ENCODE measurements around the gene SLC26A4. TPM values are rescaled to one million over a fixed set of nuclear protein-coding genes. Genes with fewer than 3 reads are reported as not detected.
A peak's percentile ranks its signal among the peaks of the same experiment; 100 is the strongest.

Gene SLC26A4
- total and polyA plus RNA-seq, 9 of the 15 experiments (the other 6 are each of a cell fraction or from before 2014, with no cell fraction given), result 0.09 to 1.2 (median 0.33) TPM

DNA sequence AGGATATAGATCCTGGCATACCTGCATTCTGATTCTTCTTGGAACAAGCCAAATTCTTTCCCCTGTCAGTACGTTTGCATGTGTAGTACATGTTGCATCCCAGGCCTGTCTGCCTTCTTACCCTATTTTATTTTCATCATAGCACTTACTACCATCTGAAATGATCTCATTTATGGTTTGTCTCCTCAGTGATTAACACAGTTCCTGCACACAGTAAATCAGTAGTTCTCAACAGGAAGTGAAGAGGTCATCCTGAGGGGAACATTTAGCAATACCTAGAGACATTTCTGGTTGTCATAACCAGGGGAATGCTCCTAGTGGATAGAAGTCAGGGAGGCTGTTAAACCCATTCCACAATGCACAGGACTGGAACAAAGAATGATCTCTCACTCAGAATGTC is 38.2 kb upstream of the SLC26A4 start:
- ATAC-seq (peak; percentile 45), DNase-seq (ENCODE audit: extremely low read depth in 1 of 4, low spot score in 3 of 4) (no peak), FAIRE-seq (no peak)
- H3K27me3 ChIP-seq (ENCODE audit: control insufficient read depth in 2 of 2, insufficient read depth in 2 of 2, low read length in 2 of 2), result no peaks in the 10 kb centered on the region
- CTCF ChIA-PET (ENCODE audit: low intra/inter-chr PET ratio), result no interaction called here
- no peak overlapping the region for H3K4me3 ChIP-seq
- no peak overlapping the region for H3K4me2 ChIP-seq (ENCODE audit: insufficient read depth, low read length)
- H3K27ac ChIP-seq (ENCODE audit: extremely low read depth, low read depth, low read length), result no peak overlapping the region
- BruUV-seq (replicated peaks), result no TSS peak
- WGBS (ENCODE audit: insufficient coverage, low coverage, missing lambda C conversion rate), result 54% methylated on average over 1 of the region's 1 CpG
- intact Hi-C loops (cut with micrococcal nuclease) (loop anchor here (10.0 kb wide), 1 partner anchor 252 kb away; no protein-coding TSS in a partner anchor), in situ Hi-C loops (cut with MboI) (no loop called here)
- H2AFZ ChIP-seq (ENCODE audit: low read depth, low read length), result no peak overlapping the region
- no peaks in the 10 kb centered on the region for H3K9me1 ChIP-seq (ENCODE audit: control insufficient read depth, insufficient read depth, low read length)
- no peaks in the 10 kb centered on the region for H3K9me3 ChIP-seq (replicated peaks; ENCODE audit: control insufficient read depth, insufficient read depth, low read depth, low read length)
- TF ChIP-seq ETV1 (tag; conservative IDR thresholded peaks at IDR 0.05; ENCODE audit: low read depth) (peak; percentile 40), CEBPG (CRISPR knock-in tag; IDR thresholded peaks at IDR 0.05) (no peak), CEBPG (tag; conservative IDR thresholded peaks at IDR 0.05 in 1 of 2, IDR thresholded peaks at IDR 0.05 in 1 of 2) (peak; percentile 63 to 68), CEBPB (tag; IDR thresholded peaks at IDR 0.05) (peak; percentile 73), ZNF24 (IDR thresholded peaks at IDR 0.05) (peak; percentile 61; the same call in 1 of the 2 replicates), MCM2 (IDR thresholded peaks at IDR 0.05; ENCODE audit: low read depth) (no peak)
- TF ChIP-seq, protein P1, sequence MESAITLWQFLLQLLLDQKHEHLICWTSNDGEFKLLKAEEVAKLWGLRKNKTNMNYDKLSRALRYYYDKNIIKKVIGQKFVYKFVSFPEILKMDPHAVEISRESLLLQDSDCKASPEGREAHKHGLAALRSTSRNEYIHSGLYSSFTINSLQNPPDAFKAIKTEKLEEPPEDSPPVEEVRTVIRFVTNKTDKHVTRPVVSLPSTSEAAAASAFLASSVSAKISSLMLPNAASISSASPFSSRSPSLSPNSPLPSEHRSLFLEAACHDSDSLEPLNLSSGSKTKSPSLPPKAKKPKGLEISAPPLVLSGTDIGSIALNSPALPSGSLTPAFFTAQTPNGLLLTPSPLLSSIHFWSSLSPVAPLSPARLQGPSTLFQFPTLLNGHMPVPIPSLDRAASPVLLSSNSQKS (CRISPR knock-in tag; IDR thresholded peaks at IDR 0.05), result no peak
- no peak overlapping the region for H3K9ac ChIP-seq (ENCODE audit: insufficient read depth in 1 of 2, low read depth in 2 of 2, low read length in 2 of 2)
- POLR2A ChIA-PET, result interaction anchor here (0.7 kb wide), 1 partner anchor 644 kb away, joined by 5 read pairs; no protein-coding TSS in a partner anchor
- peaks cover 46% of the 10 kb centered on the region; the same call in 2 of the 3 replicates for H3K36me3 ChIP-seq (ENCODE audit: control insufficient read depth, insufficient read depth, low read length)
- H3K4me1 ChIP-seq (replicated peaks in 1 of 2; ENCODE audit: control insufficient read depth in 2 of 2, insufficient read depth in 2 of 2, low read length in 2 of 2), result no peaks in the 10 kb centered on the region
- no peaks in the 10 kb centered on the region for H3K79me2 ChIP-seq (ENCODE audit: control insufficient read depth, insufficient read depth, low read length)
- no peaks in the 10 kb centered on the region for H4K20me1 ChIP-seq (replicated peaks; ENCODE audit: control insufficient read depth, insufficient read depth, low read length)
